K562 (cell line): ENCODE results near the gene NBR1. TPM values are rescaled to one million over a fixed set of nuclear protein-coding genes. Genes with fewer than 3 reads are reported as not detected.

ENCODE experiments used
- FIP1L1 ChIP-seq: fragments of 200-400 bp; formaldehyde crosslinking; IDR thresholded peaks from 2 replicates; pipeline ENCODE4 v1.6.1; 2018; ENCODE audit warnings: mild to moderate bottlenecking, low read depth, low read length; ENCODE audit not compliant: poor library complexity, severe bottlenecking
- PRMT5 ChIP-seq: sonication (generic); formaldehyde crosslinking; IDR thresholded peaks from 2 replicates; pipeline ENCODE4 v1.5.0; 2020; ENCODE audit warnings: missing genetic modification reagents
- RREB1 ChIP-seq: fragments of 250-450 bp; sonication (Bioruptor Pico); IDR thresholded peaks from 2 replicates; pipeline ENCODE4 v1.4.0; 2020
- ZC3H4 ChIP-seq: sonication (generic); formaldehyde crosslinking; IDR thresholded peaks from 2 replicates; pipeline ENCODE4 v1.9.0; 2021; ENCODE audit warnings: missing genetic modification reagents, borderline replicate concordance
- ZNF184 ChIP-seq: sonication (generic); formaldehyde crosslinking; IDR thresholded peaks from 2 replicates; pipeline ENCODE4 v1.5.0; 2020; ENCODE audit warnings: missing genetic modification reagents
- ZNF408 ChIP-seq: fragments of 250-450 bp; sonication (Bioruptor Pico); IDR thresholded peaks from 2 replicates; pipeline ENCODE4 v1.4.0; 2020; ENCODE audit warnings: low read depth, mild to moderate bottlenecking, moderate library complexity
- polyA plus RNA-seq, 8 experiments: library from polyadenylated mRNA; depleted of rRNA in 4 of 8; stranded (reverse) in 5 of 8; unstranded in 3 of 8; fragments of >200 nt; fragmentation: Nextera tagmentation in 2 of 8; fragmentation: Illumina TruSeq in 1 of 8; extraction: Ambion mirVana in 2 of 8; extraction: Trizol in 1 of 8; gene quantifications; 2 replicates each; pipeline versions ENCODE4 v1.2.1 to v1.2.3, GENCODE V29; 2011 to 2014; ENCODE audit warnings: inconsistent platforms in 1 of 8, missing spikeins in 1 of 8
- total RNA-seq, 7 experiments: library from RNA; depleted of rRNA in 6 of 7; stranded (reverse); fragments of >200 nt in 6 of 7; fragmentation: Illumina TruSeq in 2 of 7; extraction: Trizol in 2 of 7; gene quantifications; 2 replicates each; pipeline versions ENCODE4 v1.2.1 to v1.2.3, GENCODE V29; 2011 to 2021; ENCODE audit warnings: low replicate concordance in 1 of 7
- TF ChIP-seq, protein P1 (sequence below), 2 experiments: fragments of 450-650 bp; IDR thresholded peaks; 2 replicates each; pipeline ENCODE4 v1.6.1; 2016; ENCODE audit warnings: mild to moderate bottlenecking in 2 of 2, borderline replicate concordance in 1 of 2, low read depth in 1 of 2, moderate library complexity in 1 of 2
- TF ChIP-seq, protein P2 (sequence below): fragments of 450-650 bp; conservative IDR thresholded peaks from 2 replicates; pipeline ENCODE4 v1.6.1; 2016; ENCODE audit warnings: missing genetic modification characterization, low read depth, mild to moderate bottlenecking, missing compliant biosample characterization, moderate library complexity

The NBR1 gene
- total and polyA plus RNA-seq, 9 of the 15 experiments (the other 6 are each of a cell fraction or from before 2014, with no cell fraction given): 4.2 to 70.1 (median 39.9) TPM

GRCh38 chr17:43125133-43125966 lies 45.7 kb upstream of the NBR1 start, which contains the start of gene BRCA1 (continued):
- TF ChIP-seq, protein P1, sequence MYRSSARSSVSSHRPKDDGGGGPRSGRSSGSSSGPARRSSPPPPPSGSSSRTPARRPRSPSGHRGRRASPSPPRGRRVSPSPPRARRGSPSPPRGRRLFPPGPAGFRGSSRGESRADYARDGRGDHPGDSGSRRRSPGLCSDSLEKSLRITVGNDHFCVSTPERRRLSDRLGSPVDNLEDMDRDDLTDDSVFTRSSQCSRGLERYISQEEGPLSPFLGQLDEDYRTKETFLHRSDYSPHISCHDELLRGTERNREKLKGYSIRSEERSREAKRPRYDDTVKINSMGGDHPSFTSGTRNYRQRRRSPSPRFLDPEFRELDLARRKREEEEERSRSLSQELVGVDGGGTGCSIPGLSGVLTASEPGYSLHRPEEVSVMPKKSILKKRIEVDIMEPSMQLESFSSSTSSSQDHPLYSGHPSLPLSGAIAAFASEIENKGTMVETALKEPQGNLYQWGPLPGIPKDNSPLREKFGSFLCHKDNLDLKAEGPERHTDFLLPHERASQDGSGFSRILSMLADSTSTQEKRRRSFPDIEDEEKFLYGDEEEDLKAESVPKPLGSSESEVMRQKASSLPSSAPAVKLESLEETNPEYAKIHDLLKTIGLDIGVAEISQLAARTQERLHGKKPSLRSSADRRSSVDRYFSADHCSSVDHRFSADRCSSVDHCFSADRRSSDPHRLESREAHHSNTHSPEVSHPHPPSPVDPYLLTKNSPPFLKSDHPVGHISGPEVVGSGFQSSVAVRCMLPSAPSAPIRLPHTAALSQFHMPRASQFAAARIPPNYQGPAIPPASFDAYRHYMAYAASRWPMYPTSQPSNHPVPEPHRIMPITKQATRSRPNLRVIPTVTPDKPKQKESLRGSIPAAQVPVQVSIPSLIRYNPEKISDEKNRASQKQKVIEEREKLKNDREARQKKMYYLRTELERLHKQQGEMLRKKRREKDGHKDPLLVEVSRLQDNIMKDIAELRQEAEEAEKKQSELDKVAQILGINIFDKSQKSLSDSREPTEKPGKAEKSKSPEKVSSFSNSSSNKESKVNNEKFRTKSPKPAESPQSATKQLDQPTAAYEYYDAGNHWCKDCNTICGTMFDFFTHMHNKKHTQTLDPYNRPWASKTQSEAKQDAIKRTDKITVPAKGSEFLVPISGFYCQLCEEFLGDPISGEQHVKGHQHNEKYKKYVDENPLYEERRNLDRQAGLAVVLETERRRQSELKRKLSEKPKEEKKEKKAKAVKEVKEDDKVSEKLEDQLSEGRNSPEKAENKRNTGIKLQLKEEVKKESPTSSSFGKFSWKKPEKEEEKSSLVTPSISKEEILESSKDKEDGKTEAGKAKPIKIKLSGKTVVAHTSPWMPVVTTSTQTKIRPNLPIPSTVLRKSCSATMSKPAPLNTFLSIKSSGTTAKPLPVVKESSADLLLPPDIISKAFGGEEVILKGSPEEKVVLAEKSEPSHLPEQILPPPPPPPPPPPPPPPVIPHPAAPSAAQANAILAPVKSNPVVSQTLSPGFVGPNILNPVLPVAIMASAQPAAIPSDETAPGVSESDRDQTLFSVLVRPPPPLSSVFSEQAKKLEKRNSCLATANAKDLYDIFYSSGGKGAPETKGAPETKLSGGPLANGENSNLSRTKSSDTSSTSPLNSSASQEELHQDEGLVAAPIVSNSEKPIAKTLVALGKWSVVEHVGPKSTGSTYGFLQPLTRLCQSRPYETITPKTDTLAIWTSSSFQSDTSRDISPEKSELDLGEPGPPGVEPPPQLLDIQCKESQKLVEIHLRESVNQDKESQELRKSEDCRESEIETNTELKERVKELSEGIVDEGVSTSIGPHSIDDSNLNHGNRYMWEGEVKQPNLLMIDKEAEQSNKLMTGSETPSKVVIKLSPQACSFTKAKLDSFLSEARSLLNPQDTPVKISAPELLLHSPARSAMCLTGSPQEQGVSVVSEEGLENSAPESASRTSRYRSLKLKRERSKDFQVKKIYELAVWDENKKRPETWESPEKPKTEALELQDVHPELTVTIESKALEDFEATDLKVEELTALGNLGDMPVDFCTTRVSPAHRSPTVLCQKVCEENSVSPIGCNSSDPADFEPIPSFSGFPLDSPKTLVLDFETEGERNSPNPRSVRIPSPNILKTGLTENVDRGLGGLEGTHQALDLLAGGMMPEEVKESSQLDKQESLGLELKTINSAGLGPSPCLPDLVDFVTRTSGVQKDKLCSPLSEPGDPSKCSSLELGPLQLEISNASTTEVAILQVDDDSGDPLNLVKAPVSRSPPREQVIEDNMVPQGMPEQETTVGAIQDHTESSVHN (IDR thresholded peaks at IDR 0.05; ENCODE audit: borderline replicate concordance in 1 of 2, low read depth in 1 of 2): no peak
- TF ChIP-seq ZNF408 (no peak), FIP1L1 (no peak), ZC3H4 (CRISPR knock-in tag) (no peak), RREB1 (CRISPR knock-in tag) (no peak), PRMT5 (CRISPR knock-in tag) (no peak), ZNF184 (CRISPR knock-in tag) (no peak)
- TF ChIP-seq, protein P2, sequence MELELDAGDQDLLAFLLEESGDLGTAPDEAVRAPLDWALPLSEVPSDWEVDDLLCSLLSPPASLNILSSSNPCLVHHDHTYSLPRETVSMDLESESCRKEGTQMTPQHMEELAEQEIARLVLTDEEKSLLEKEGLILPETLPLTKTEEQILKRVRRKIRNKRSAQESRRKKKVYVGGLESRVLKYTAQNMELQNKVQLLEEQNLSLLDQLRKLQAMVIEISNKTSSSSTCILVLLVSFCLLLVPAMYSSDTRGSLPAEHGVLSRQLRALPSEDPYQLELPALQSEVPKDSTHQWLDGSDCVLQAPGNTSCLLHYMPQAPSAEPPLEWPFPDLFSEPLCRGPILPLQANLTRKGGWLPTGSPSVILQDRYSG (tag): no peak
